Stimulated activated CD8-positive, alpha-beta memory T cell treated with anti-CD3 and anti-CD28 coated beads, Interleukin-15, amount 100 ng/mL, for 4 hours (primary cell): Measurements from ENCODE around the gene EBI3.
"Not testable (repeated sequence)": the region's sequence is repeated elsewhere in the genome, so short reads cannot be mapped to it uniquely, and the experiment has no call there.

Experiments
- DNase-seq, 2 donors: peaks; one replicate each; pipeline ENCODE4 v3.0.0-alpha.2; 2020; ENCODE audit warnings: low read depth in 2 of 2

EBI3 gene

DNA sequence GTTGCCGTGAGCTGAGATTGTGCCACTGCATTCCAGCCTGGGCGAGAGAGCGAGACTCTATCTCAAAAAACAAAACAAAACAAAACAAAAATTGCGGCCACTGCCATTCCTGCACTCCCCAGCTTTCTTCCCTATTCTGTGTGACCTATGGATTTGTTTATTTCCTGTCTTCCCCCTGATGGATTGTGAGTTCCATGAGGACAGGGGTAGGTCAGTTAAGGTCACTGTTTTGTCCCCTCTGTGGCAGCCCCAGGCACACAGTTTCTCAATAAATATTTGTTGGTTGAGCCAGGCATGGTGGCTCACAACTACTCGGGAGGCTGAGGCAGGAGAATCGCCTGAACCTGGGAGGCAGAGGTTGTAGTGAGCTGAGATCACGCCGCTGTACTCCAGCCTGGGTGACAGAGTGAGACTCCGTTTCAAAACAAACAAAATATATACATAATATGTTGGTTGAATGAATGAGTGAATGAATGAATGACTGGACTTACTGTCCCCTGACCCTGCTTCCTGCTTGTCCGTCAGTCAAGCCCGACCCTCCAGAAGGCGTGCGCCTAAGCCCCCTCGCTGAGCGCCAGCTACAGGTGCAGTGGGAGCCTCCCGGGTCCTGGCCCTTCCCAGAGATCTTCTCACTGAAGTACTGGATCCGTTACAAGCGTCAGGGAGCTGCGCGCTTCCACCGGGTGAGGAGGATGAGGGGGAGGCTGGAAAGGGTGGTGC, 5.0 kb downstream of the EBI3 start:
- no peak for DNase-seq

- no peak for DNase-seq
These were observed 5.5 kb downstream of the EBI3 start for GRCh38 chr19:4234862-4235201.

GRCh38 chr19:4237510-4237909, 8.2 kb downstream of the EBI3 start:
- not testable (repeated sequence) for DNase-seq

DNA sequence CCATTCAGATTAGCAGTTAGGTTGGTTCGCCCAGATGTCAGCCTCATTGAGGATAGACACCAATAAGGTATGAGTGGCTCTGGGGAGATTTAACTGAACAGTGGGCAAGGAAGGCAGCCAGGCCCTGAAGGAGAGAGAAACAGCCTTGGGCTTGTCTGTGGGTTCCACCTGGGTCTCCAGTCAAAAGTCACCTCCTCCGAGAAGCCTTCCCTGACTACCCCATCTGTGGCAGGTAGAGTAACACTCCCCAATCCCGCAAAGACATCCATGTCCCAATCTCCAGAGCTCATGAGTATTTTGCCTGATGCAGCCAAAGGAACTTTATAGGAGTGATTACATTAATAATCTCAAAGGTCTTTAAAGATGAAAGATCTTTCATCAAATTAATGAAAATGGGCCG, 9.5 kb downstream of the EBI3 start:
- DNase-seq, result no peak

- DNase-seq, result no peak
These were observed 12.6 kb downstream of the EBI3 start for GRCh38 chr19:4241824-4242430.

- DNase-seq, result not testable (repeated sequence)
These were observed 16.6 kb downstream of the EBI3 start for GRCh38 chr19:4245938-4246337.

- peak; percentile 92 to 99 for DNase-seq
These were observed 17.7 kb downstream of the EBI3 start, which contains the start of gene YJU2 for GRCh38 chr19:4246767-4247593. YJU2 (plus strand) TSS chr19:4247080; CDS start chr19:4247147, 67 bp downstream.

GRCh38 chr19:4256563-4256962, 27.2 kb downstream of the EBI3 start:
- no peak for DNase-seq

- DNase-seq, result no peak
These were observed 27.7 kb downstream of the EBI3 start for GRCh38 chr19:4257025-4257424.

- DNase-seq, result no peak
These were observed 28.9 kb downstream of the EBI3 start for GRCh38 chr19:4258181-4258580.

DNA sequence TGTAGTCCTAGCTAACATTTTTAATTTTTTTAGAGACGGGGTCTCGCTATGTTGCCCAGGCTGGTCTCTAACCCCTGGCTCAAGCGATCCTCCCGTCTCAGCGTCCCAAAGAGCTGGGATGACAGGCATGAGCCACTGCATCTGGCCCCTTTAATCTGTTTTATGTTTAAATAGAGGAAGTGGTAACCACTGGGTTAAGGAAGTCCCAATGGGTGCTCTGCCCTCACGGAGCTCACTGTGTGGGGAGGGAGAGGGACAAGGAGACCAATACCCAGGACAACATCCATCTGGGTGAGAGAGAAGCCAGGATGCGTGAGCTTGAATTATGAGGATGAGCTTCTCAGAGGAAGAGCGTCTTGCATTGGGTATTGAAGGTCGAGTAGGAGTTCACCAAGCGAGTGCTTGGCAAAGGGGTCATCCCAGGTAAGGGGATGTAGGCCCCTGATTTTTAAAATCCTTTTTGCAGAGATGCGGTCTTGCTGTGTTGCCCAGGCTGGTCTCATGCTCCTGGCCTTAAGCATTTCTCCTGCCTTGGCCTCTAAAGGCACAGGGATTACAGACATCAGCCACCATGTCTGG, 31.4 kb downstream of the EBI3 start:
- DNase-seq, result no peak

- no peak for DNase-seq
These were observed 35.5 kb downstream of the EBI3 start for GRCh38 chr19:4264812-4265211.

DNA sequence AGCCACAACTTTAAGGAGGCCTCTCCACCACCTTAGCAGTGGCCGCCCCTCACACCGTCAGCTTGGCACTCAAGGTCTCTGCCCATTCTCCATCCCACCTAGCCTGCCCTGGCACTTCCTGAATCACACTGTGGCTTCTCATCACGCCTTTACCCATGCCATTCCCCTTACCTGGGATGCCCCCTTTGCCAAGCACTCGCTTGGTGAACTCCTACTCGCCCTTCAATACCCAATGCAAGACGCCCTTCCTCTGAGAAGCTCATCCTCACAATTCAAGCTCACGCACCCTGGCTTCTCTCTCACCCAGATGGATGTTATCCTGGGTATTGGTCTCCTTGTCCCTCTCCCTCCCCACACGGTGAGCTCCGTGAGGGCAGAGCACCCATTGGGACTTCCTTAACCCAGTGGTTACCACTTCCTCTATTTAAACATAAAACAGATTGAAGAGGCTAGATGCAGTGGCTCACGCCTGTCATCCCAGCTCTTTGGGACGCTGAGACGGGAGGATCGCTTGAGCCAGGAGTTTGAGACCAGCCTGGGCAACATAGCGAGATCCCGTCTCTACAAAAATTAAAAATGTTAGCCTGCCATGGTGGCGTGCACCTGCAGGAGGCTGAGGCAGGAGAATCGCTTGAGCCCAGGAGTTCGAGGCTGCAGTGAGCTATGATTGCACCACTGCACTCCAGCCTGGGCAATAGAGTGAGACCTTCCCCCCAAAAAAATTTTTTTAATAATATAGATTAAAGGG, 37.1 kb downstream of the EBI3 start:
- no peak for DNase-seq

DNA sequence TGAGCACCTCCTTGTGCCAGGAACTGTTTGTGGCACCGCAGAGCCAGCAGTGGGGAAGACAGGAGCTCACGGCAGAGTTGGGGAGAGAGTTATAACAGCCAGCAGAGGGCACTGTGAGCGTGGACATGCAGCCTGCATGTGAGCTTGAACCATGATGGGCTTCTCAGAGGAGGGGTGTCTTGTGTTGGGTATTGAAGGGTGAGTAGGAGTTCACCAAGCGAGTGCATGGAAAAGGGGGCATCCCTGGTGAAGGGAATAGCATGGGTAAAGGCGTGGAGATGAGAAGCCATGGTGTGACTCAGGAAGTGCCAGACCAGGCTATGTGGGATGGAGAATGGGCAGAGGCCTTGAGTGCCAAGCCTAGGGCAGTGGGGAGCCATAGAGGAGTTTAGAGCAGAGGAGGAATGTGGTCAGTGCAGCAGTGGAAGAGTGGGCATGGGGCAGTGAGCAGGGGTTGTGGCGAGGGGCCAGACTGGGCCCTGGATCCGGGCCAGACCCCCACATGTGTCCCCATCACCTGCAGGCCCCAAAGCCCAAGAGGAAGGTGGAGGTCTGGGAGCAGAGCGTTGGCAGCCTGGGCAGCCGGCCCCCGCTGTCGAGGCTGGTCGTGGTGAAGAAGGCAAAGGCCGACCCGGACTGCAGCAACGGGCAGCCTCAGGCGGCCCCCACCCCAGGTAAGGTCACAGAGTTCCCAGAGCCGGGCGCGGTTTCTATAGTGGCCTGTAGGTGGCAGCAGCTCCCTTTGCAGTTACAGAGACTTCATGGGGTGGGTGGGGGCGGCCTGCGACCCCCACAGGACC, 38.0 kb downstream of the EBI3 start:
- DNase-seq, result peak; percentile 23 to 26

DNA sequence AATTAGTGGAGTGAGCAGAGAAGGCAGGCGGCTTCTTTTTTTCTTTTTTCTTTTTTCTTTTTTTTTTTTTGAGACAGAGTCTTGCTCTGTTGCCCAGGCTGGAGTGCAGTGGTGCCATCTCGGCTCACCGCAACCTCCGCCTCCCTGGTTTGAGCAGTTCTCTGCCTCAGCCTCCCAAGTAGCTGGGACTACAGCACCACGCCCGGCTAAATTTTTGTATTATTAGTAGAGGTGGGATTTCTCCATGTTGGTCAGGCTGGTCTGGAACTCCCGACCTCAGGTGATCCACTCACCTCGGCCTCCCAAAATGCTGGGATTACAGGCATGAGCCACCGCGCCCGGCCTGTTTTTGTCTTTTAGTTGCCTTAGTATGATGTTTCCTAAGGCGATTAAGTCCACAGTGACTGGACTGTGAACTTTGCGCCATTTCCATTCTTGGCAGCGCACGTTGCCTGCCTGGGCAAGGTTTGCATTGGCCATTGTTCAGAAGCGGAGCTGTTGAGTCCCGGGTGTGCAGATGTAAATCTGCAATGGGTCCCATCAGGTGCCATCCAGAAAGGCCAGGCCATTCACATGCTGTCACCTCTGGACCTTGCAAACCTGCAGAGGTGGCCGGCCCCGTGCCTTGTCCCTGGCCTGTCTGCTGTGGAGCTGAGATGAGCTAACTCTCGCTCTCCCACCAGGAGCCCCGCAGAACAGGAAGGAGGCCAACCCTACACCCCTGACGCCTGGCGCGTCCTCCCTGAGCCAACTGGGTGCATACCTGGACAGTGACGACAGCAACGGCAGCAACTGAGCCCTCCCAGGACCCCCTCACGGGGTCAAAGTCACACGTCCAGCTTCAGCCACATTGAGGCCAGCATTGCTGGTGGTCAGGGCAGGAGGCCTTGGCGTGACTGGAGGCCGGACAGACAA, 38.8 kb downstream of the EBI3 start:
- DNase-seq, result no peak

- no peak for DNase-seq
These were observed 39.6 kb downstream of the EBI3 start for GRCh38 chr19:4268816-4269430.

GRCh38 chr19:4272894-4273293, 43.6 kb downstream of the EBI3 start:
- no peak for DNase-seq

DNA sequence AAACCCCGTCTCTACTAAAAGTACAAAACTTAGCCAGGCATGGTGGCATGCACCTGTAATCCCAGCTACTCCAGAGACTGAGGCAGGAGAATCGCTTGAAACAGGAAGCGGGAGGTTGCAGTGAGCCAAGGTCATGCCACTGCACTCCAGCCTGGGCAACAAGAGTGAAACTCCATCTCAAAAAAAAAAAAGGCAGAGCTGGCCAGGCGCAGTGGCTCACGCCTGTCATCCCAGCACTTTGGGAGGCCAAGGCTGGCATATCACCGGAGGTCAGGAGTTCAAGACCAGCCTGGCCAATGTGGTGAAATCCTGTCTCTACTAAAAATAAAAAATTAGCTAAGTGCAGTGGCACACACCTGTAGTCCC, 45.0 kb downstream of the EBI3 start:
- DNase-seq, result not testable (repeated sequence)

GRCh38 chr19:4277191-4277696, 47.9 kb downstream of the EBI3 start:
- DNase-seq, result no peak
